PC-3 (cell line): ENCODE measurements around the gene CYP2S1. TPM values are rescaled to one million over a fixed set of nuclear protein-coding genes. Genes with fewer than 3 reads are reported as not detected.

Source experiments
- ATAC-seq: fragments of 200-7000 bp; cut with Tn5 transposase; 2 replicates; pipeline ENCODE4 v1.9.1; 2020; ENCODE audit warnings: mild to moderate bottlenecking, moderate library complexity
- BruUV-seq: library from RNA; stranded (reverse); fragments of 400-500 nt; replicated peaks from 2 replicates; lab custom pipeline; 2021; lab: Mats Ljungman, UMichigan
- CTCF ChIA-PET: fragments of 300-600 bp; sonication (Branson Sonifier 250); formaldehyde crosslinking; loops from one replicate; lab custom pipeline; 2022; ENCODE audit warnings: antibody characterized with exemption; lab: Charles Lee
- POLR2A ChIA-PET: fragments of 300-600 bp; sonication (Branson Sonifier 250); formaldehyde crosslinking; loops from one replicate; lab custom pipeline; 2022; ENCODE audit warnings: antibody characterized with exemption; ENCODE audit not compliant: unreplicated experiment; lab: Charles Lee
- DNase-seq: peaks from one replicate; pipeline ENCODE4 v3.0.0-alpha.2; 2015
- H2AFZ ChIP-seq: fragments of 300-600 bp; sonication (generic); 2 replicates; pipeline ENCODE4 v1.6.0; 2016; ENCODE audit warnings: antibody characterized with exemption, low read length
- H3F3A ChIP-seq: fragments of 300-600 bp; sonication (generic); one replicate; pipeline ENCODE4 v1.6.0; 2017; ENCODE audit warnings: antibody characterized with exemption, low read length, control low read depth, mild to moderate bottlenecking; ENCODE audit not compliant: unreplicated experiment
- H3K27ac ChIP-seq: fragments of 300-600 bp; sonication (generic); 2 replicates; pipeline ENCODE4 v1.5.1; 2016; ENCODE audit warnings: mild to moderate bottlenecking, low read length
- H3K27me3 ChIP-seq: fragments of 300-600 bp; sonication (generic); 2 replicates; pipeline ENCODE4 v1.6.1; 2016; ENCODE audit warnings: low read length, mixed read lengths
- H3K36me3 ChIP-seq: fragments of 300-600 bp; sonication (generic); 2 replicates; pipeline ENCODE4 v1.6.1; 2016; ENCODE audit warnings: low read depth, mixed run types, low read length, mixed read lengths
- H3K4me1 ChIP-seq: fragments of 300-600 bp; sonication (generic); 2 replicates; pipeline ENCODE4 v1.5.1; 2016; ENCODE audit warnings: low read length; ENCODE audit not compliant: insufficient read depth
- H3K4me2 ChIP-seq: fragments of 300-600 bp; sonication (generic); 2 replicates; pipeline ENCODE4 v1.6.0; 2016; ENCODE audit warnings: low read length
- H3K4me3 ChIP-seq: fragments of 300-600 bp; sonication (generic); 2 replicates; pipeline ENCODE4 v1.5.1; 2016; ENCODE audit warnings: mild to moderate bottlenecking, low read length, mixed read lengths
- H3K79me2 ChIP-seq: fragments of 300-600 bp; sonication (generic); 2 replicates; pipeline ENCODE4 v1.6.1; 2017; ENCODE audit warnings: low read length, mixed read lengths
- H3K9ac ChIP-seq: fragments of 300-600 bp; sonication (generic); 2 replicates; pipeline ENCODE4 v1.6.0; 2016; ENCODE audit warnings: mild to moderate bottlenecking, low read length
- H3K9me2 ChIP-seq: fragments of 300-600 bp; sonication (generic); replicated peaks from 2 replicates; pipeline ENCODE4 v1.6.1; 2016; ENCODE audit warnings: mixed run types, low read length, mixed read lengths
- H3K9me3 ChIP-seq: fragments of 300-600 bp; sonication (generic); 2 replicates; pipeline ENCODE4 v1.6.1; 2016; ENCODE audit warnings: low read length, mixed read lengths
- H4K20me1 ChIP-seq: fragments of 300-600 bp; sonication (generic); 2 replicates; pipeline ENCODE4 v1.6.1; 2016; ENCODE audit warnings: low read length, mixed read lengths
- EZH2 ChIP-seq: fragments of 300-600 bp; sonication (generic); IDR thresholded peaks from one replicate; pipeline ENCODE4 v1.6.1; 2017; ENCODE audit warnings: antibody characterized with exemption, mild to moderate bottlenecking, low read length; ENCODE audit not compliant: unreplicated experiment
- EZH2phosphoT487 ChIP-seq: fragments of 300-600 bp; sonication (generic); IDR thresholded peaks from 2 replicates; pipeline ENCODE4 v1.6.1; 2018; ENCODE audit warnings: mild to moderate bottlenecking, antibody characterized with exemption, low read length, borderline replicate concordance
- intact Hi-C: fragments of 100-400 bp; cut with micrococcal nuclease; formaldehyde crosslinking; loops from 2 replicates; pipeline ENCODE4 v1.9.0; 2023
- total RNA-seq: library from RNA; depleted of rRNA; stranded (reverse); fragments of >200 nt; gene quantifications from 2 replicates; pipeline ENCODE4 v1.2.3, GENCODE V29; 2014
- TF ChIP-seq, protein P1 (sequence below): fragments of 300-600 bp; sonication (generic); conservative IDR thresholded peaks from 2 replicates; pipeline ENCODE4 v1.5.1; 2017; ENCODE audit warnings: antibody characterized with exemption, low read depth, mild to moderate bottlenecking, low read length

Gene CYP2S1
- total RNA-seq, 1 experiment from 2014 or later: 10.3 TPM

DNA sequence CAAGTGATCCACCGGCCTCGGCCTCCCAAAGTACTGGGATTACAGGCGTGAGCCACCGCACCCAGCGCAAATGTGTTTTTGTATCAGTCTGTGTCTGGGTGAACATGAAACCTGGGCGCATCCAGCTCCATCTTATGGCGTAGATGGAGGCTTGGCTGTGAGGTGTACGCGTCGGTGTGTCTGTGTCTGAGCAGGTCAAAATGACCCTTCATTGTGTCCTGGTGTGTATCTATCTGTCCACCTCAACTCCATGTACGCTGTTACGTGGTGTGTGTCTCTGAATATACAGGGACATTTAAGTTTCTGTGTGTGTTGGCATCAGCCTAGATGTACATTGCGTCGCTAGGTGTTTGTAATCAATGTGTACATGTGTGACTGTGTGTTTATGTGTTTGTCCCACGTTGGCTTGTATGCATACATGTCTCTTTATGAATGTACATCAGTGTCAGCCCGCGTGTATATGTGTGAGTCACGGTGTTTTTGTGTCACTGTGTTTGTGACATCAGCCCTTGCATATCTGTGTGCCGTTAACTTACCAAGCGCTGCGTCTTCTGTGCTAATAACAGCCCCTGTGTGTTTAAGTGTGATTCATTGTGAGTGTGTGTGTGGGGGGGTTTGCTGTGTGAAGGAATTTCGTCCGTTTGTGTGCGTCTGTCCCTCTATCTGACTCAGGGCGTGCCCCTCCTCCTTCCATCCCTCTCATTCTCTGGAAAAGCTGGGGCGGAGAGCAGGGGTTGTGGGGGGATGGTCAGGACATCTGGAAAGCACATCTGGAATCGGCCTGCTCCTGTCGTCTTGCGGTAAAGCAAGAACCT lies 32.4 kb downstream of the CYP2S1 start:
- H3K27ac ChIP-seq: peak overlapping the region; percentile 97
- POLR2A ChIA-PET: no interaction called here
- peaks cover 3% of the 10 kb centered on the region for H3F3A ChIP-seq
- peaks cover 18% of the 10 kb centered on the region for H3K36me3 ChIP-seq
- H3K9me2 ChIP-seq: no peaks in the 10 kb centered on the region
- H3K79me2 ChIP-seq: peaks cover 57% of the 10 kb centered on the region
- H3K9me3 ChIP-seq: no peaks in the 10 kb centered on the region
- no peak for TF ChIP-seq EZH2phosphoT487
- TF ChIP-seq, protein P1, sequence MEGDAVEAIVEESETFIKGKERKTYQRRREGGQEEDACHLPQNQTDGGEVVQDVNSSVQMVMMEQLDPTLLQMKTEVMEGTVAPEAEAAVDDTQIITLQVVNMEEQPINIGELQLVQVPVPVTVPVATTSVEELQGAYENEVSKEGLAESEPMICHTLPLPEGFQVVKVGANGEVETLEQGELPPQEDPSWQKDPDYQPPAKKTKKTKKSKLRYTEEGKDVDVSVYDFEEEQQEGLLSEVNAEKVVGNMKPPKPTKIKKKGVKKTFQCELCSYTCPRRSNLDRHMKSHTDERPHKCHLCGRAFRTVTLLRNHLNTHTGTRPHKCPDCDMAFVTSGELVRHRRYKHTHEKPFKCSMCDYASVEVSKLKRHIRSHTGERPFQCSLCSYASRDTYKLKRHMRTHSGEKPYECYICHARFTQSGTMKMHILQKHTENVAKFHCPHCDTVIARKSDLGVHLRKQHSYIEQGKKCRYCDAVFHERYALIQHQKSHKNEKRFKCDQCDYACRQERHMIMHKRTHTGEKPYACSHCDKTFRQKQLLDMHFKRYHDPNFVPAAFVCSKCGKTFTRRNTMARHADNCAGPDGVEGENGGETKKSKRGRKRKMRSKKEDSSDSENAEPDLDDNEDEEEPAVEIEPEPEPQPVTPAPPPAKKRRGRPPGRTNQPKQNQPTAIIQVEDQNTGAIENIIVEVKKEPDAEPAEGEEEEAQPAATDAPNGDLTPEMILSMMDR: no peak
- TF ChIP-seq EZH2: no peak
- H2AFZ ChIP-seq: no peak overlapping the region
- peak overlapping the region; percentile 75 for H3K9ac ChIP-seq
- intact Hi-C loops: loop anchor here (2.0 kb wide), 1 partner anchor 37 kb away; no protein-coding TSS in a partner anchor
- H3K4me2 ChIP-seq: peak overlapping the region; percentile 86
- TSS peak; percentile 19 for BruUV-seq
- H4K20me1 ChIP-seq: no peaks in the 10 kb centered on the region
- DNase-seq: peak; percentile 94
- H3K4me1 ChIP-seq: peaks cover 57% of the 10 kb centered on the region
- H3K27me3 ChIP-seq: no peaks in the 10 kb centered on the region
- H3K4me3 ChIP-seq: peak overlapping the region; percentile 59
- ATAC-seq: peak; percentile 61
- CTCF ChIA-PET: interaction anchor here (0.5 kb wide), 1 partner anchor 21 kb away, joined by 4 read pairs; no protein-coding TSS in a partner anchor

DNA sequence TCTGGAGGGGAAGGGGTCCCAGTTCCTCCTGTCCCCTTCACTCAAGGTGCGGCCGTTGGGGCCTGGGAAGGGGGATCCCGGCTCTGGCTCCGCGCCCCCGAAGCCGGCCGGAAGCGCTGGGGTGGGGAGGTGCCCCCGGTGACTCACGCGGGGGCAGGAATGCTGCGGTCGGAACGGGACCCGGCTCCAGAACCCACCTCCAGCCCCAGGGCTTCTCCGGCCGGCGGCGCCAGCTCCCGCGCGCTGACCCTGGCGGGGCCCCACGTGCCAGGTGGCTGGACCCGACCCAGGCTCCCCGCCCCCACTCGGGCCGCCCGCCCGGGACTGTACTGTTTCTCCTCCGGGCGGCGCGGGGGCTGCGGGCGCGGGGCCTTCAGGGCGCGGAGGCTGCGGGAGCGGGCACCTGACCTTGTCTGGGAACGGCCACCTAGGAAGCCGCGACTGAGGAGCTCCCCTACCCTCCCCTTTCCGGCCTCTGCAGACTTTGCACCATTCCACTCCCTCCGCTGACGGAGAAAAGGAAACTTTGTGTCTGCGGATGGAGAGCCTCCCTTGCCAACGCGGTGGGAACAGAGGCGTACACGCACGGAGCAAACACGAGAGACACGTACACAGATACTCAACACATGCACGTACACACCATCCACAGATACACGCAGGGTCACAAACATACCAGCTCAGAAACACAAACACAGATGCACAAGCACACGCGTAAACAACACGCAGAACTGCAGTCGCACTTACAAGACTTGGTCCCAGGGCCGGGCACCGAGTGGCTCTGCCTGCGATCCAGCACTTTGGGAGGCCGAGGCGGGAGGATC lies 33.2 kb downstream of the CYP2S1 start:
- Histone ChIP-seq H3K79me2 (peaks cover 49% of the 10 kb centered on the region), H3K27me3 (no peaks in the 10 kb centered on the region), H3K4me2 (peak overlapping the region; percentile 81), H3F3A (peaks cover 3% of the 10 kb centered on the region), H3K4me1 (peaks cover 49% of the 10 kb centered on the region), H3K9me3 (no peaks in the 10 kb centered on the region), H3K36me3 (peaks cover 15% of the 10 kb centered on the region; the same call in 1 of the 2 replicates), H3K9ac (peak overlapping the region; percentile 75), H2AFZ (no peak overlapping the region), H4K20me1 (no peaks in the 10 kb centered on the region), H3K27ac (peak overlapping the region; percentile 97), H3K9me2 (no peaks in the 10 kb centered on the region), H3K4me3 (peak overlapping the region; percentile 59)
- intact Hi-C loops: no loop called here
- ATAC-seq: peak; percentile 51
- POLR2A ChIA-PET: no interaction called here
- peak; percentile 89 for DNase-seq
- CTCF ChIA-PET: no interaction called here
- TSS peak; percentile 12 for BruUV-seq
- TF ChIP-seq EZH2phosphoT487 (peak; percentile 90; the same call in 1 of the 2 replicates), EZH2 (no peak)
- TF ChIP-seq, protein P1: no peak
